K562 (cell line): Measurements from ENCODE around the gene ZER1. TPM values are rescaled to one million over a fixed set of nuclear protein-coding genes. Genes with fewer than 3 reads are reported as not detected.

Experiments
- ARID4B ChIP-seq: sonication (generic); formaldehyde crosslinking; IDR thresholded peaks from 2 replicates; pipeline ENCODE4 v1.8.0; 2022; ENCODE audit warnings: mild to moderate bottlenecking, missing genetic modification reagents
- GABPA ChIP-seq: fragments of 200-800 bp; sonication (Bioruptor generic); conservative IDR thresholded peaks from 2 replicates; pipeline ENCODE4 v1.6.1; 2016; ENCODE audit warnings: low read depth, missing genetic modification characterization, missing compliant biosample characterization
- RBM39 ChIP-seq: fragments of 200-400 bp; formaldehyde crosslinking; optimal IDR thresholded peaks from 2 replicates; pipeline ENCODE3; 2018; ENCODE audit warnings: low read depth, low read length
- ZNF133 ChIP-seq: fragments of 250-450 bp; sonication (Bioruptor Pico); IDR thresholded peaks from 2 replicates; pipeline ENCODE4 v1.4.0; 2020; ENCODE audit warnings: mild to moderate bottlenecking
- ZNF311 ChIP-seq: fragments of 250-450 bp; sonication (Bioruptor Pico); IDR thresholded peaks from 2 replicates; pipeline ENCODE4 v1.4.0; 2020; ENCODE audit warnings: mild to moderate bottlenecking, moderate library complexity
- ZNF75A ChIP-seq: fragments of 450-650 bp; formaldehyde crosslinking; IDR thresholded peaks from 2 replicates; pipeline ENCODE4 v1.4.0; 2020; ENCODE audit warnings: mild to moderate bottlenecking
- polyA plus RNA-seq, 8 experiments: library from polyadenylated mRNA; depleted of rRNA in 4 of 8; stranded (reverse) in 5 of 8; unstranded in 3 of 8; fragments of >200 nt; fragmentation: Nextera tagmentation in 2 of 8; fragmentation: Illumina TruSeq in 1 of 8; extraction: Ambion mirVana in 2 of 8; extraction: Trizol in 1 of 8; gene quantifications; 2 replicates each; pipeline versions ENCODE4 v1.2.1 to v1.2.3, GENCODE V29; 2011 to 2014; ENCODE audit warnings: inconsistent platforms in 1 of 8, missing spikeins in 1 of 8
- total RNA-seq, 7 experiments: library from RNA; depleted of rRNA in 6 of 7; stranded (reverse); fragments of >200 nt in 6 of 7; fragmentation: Illumina TruSeq in 2 of 7; extraction: Trizol in 2 of 7; gene quantifications; 2 replicates each; pipeline versions ENCODE4 v1.2.1 to v1.2.3, GENCODE V29; 2011 to 2021; ENCODE audit warnings: low replicate concordance in 1 of 7

Gene ZER1
- total and polyA plus RNA-seq, 9 of the 15 experiments (the other 6 are each of a cell fraction or from before 2014, with no cell fraction given), result 0.07 to 10.7 (median 6.2) TPM

DNA sequence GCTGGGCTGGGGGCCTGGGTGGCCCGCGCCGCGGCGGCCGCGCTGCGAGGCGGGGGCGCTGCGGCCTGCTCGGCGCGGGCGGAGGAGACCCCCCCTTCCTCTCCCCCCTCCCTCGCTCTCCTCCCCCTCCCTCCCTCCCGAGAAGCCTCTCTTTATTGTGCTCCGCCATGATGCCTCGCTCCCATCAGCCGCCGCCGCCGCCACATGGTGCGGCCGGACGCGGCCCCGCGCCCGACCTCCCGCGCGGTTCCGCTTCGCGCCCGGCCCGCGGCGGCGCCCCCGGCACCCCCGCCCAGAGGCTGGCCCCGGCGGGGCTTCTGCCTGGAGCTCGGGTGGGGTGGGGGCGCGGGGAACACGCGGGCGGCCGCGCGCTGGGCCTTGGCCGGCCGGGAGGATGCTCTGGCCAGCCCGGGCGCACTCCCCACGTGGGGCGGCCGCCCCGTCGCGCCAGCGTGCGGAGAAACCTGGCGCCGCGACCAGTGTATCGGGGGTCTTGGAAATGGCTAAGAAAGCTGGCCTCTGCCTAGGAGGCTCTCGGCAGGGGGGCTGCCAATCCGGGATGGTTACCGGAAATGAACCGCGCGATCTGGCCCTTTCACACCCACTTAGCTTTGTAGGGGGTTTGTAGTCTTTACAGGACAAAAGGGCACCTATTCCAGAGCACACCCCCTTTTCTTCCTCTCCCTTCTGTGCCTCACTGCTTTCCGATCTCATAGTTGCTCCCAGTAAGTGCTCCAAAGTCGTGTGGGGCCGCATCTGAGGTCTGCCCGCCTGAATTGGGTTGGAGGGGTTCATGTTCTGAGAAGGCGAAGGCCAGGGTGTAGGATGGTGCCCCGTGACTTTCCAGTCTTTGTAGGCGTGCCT, 81.7 kb downstream of the ZER1 start (continued):
- TF ChIP-seq ZNF311 (CRISPR knock-in tag) (peak; percentile 57; the same call in 1 of the 2 replicates), ZNF133 (CRISPR knock-in tag) (no peak), RBM39 (peak; percentile 81), GABPA (tag) (no peak), ARID4B (CRISPR knock-in tag) (peak; percentile 50; the same call in 1 of the 2 replicates), ZNF75A (CRISPR knock-in tag) (no peak)
